ENCODE results near the gene SNX3.

GRCh38 chr6:108176281-108177089, 84.4 kb downstream of the SNX3 start:
- TF ChIP-seq CTCF (IDR thresholded peaks at IDR 0.05) (no peak), EZH2phosphoT487 (IDR thresholded peaks at IDR 0.05) (peak; percentile 87), EZH2 (IDR thresholded peaks at IDR 0.05) (peak; percentile 87)

All from neural progenitor cell (in vitro differentiated cells).